ENCODE measurements around the gene MCC.

Gene MCC

DNA sequence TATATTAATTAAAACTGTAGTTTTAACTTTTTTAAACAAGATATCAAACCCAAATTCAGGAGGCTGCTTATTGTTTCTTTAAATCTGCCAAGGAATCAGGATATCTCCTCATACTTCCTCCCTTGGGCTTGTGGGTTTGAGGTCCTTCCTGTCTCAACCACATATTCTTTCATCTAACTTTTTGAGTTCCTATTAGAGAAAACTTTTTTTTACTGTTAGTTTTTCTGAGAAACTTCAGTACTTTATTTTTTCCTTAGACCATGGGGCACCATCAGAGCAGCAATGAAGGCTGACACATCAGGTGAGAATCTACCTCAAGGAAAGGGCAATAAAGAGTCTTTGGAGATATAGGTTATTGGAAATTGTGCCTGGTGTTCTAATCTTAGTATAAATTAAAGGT lies 110.2 kb downstream of the MCC start:
- DNase-seq = no peak

DNA sequence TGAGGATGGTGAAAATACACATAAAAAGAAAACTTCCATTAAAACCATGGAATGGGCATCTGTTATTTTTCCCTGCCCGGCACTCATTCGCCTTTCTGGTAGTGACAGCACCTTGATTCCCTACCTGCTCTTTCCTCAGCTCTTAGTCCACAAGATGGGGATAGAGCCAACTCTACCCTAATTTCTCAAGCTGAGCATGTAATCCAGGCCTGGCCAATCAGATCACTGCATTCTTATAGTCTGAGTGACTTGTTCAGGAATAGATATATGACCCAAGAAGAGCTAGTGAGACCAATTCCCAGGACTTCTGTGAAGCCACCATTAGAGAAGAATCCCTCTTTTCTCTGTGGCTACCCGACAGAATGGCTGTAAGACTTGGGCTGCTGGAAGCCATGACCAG lies 111.6 kb downstream of the MCC start:
- intact Hi-C loops (cut with DNase I) = no loop called here
- DNase-seq = no peak

More for the DNA sequence above, 110.2 kb downstream of the MCC start:
- intact Hi-C loops (cut with DNase I) = no loop called here

DNA sequence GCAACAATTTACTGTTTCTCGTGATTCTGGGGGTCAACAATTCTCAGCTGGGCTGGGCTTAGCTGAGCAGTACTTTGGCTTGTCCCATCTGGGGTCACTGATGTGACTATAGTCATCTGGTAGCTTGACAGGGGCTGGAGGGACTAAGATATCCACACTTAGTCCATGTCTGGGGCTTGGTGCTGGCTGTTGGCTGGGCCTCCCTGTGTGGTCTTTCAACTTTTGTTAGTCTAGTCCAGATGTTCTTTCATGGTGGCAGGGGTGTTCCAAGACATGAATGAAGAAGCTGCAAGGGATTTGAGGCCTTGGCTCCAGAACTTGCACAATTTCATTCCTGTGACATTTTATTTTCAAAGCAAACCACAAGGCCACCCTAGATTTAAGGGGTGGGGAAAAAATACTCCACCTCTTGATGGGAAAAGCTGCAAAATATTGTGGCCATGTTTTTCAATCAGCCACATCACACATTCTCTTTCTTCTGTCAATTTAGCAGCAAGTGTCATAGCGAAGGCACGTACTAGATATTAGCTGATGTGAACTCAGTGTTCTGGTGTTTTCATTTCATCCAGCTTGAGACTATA lies 112.7 kb downstream of the MCC start:
- DNase-seq = no peak
- intact Hi-C loops (cut with DNase I) = no loop called here

GRCh38 chr5:113373426-113373825 lies 114.8 kb downstream of the MCC start:
- no peak for DNase-seq
- intact Hi-C loops (cut with DNase I) = no loop called here

DNA sequence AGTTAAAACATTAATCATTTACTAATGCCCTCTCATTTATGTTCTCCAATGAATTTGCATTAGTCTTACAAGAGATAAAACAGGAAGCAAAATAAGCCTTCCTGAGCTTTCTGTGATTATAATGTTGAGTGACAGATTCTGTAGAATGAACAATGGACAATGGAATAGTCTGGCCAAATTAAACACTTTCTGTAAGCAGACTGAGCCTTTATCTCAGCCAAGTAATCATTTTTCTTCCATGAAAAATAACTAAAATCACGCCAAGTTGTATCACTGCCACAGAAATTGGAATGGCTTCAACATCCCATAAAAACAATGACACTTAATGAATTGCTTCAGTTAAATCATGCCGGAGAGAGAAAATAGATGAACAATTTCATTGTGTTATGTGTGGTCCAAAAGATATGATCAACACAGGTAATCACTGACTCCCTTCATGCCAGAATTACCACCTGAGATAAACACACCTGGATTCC lies 116.5 kb downstream of the MCC start:
- DNase-seq = no peak
- intact Hi-C loops (cut with DNase I) = no loop called here

DNA sequence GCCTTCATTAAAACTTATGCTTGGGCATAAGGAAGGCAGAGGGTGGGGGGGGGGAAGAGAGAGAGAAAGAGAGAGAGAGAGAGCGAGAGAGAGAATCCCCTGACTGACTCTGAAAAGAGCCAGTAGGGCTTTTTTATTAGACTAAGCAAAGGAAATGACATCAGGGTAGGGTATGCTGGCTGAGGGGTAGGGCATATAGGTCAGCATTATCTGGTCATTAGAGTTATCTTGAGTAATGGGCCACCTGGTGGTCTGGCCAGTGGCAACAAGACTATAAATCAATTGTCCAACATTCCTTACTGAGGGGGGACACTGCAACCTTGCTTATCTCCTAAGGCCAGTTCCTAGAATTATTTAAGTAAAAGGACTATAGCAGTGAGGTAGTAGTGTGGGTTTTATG lies 120.7 kb downstream of the MCC start:
- intact Hi-C loops (cut with DNase I) = no loop called here
- no peak for DNase-seq

DNA sequence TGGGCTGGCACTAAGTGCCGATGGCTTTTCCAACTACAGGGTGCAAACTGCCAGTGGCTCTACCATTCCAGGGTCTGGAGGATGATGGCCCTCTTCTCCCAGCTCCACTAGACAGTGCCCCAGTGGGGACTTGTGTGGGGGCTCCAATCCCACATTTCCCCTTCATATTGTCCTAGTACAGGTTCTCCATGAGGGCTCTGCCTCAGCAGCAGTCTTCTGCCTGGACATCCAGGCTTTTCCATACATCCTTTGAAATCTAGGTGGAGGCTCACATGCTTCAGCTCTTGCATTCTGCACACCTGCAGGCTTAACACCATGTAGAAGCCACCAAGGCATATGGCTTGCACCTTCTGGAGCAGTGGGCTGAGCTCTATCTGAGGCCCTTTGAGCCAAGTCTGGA lies 123.8 kb downstream of the MCC start:
- intact Hi-C loops (cut with DNase I) = no loop called here
- DNase-seq = no peak

- DNase-seq = no peak
- intact Hi-C loops (cut with DNase I) = no loop called here
Observed at GRCh38 chr5:113361701-113362100, 126.6 kb downstream of the MCC start.

- no peak for DNase-seq
- intact Hi-C loops (cut with DNase I) = no loop called here
Observed at GRCh38 chr5:113359419-113359818, 128.8 kb downstream of the MCC start.

GRCh38 chr5:113358696-113359095 lies 129.6 kb downstream of the MCC start:
- intact Hi-C loops (cut with DNase I) = no loop called here

DNA sequence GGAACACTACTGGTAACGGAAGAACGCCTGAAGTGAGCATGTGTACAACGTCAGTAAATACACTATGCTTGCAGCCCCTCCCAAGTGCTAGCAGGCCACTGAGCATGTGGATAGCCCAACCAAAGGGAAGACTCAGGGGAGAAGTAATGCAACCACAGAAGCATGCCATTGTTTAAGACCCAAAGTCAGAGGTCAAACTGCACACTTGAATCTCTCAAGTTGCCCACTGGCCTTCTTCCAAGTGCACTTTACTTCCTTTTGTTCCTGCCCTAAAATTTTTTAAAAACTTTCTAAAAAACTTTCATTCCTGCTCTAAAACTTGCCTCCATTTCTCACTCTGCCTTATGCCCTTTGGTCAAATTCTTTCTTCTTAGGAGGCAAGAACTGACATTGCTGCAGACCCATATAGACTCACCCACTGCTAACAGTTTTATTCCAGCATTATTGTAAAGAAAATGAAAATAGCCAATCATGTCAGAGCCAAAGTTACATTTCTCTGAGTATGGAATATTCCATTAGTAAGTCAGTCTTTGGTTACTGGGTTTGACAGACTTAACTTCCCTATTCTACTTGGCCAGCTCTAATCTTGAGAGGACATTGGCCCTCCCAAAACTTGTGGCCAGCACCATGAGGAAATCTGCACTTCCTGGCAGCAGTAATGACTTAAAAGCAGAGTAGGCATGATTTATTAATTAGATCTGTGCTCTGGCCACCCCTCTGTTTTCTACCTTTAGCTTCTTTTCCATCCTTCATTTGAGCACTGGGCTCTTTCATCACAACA lies 130.4 kb downstream of the MCC start:
- intact Hi-C loops (cut with DNase I) = no loop called here
- DNase-seq = no peak

More at GRCh38 chr5:113358696-113359095, 129.6 kb downstream of the MCC start:
- no peak for DNase-seq

DNA sequence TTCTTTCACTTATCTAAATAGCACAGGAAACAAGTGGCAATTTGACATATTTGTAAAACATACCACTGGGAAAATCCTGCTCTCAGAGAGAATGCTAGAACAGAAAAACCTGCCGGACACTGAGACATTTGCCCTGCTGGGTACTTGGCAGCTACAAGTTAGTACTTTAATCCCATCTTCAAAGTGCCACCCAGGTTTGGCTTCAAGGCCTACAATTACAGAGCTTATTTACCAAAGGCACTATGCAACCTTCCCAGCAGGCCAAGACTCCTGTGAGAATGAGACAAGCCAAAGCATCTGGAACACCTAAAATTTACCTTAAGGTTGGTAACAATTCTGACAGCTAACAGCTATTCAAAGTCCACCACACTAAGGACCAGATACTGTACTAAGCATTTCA lies 131.8 kb downstream of the MCC start:
- DNase-seq = no peak
- intact Hi-C loops (cut with DNase I) = no loop called here

- intact Hi-C loops (cut with DNase I) = no loop called here
- no peak for DNase-seq
Observed at GRCh38 chr5:113354055-113354454, 134.2 kb downstream of the MCC start.

- no peak for DNase-seq
- intact Hi-C loops (cut with DNase I) = no loop called here
Observed at GRCh38 chr5:113347572-113347971, 140.7 kb downstream of the MCC start.

- DNase-seq = no peak
- intact Hi-C loops (cut with DNase I) = no loop called here
Observed at GRCh38 chr5:113344973-113345940, 143.0 kb downstream of the MCC start.

- intact Hi-C loops (cut with DNase I) = no loop called here
- no peak for DNase-seq
Observed at GRCh38 chr5:113343343-113343742, 144.9 kb downstream of the MCC start.

DNA sequence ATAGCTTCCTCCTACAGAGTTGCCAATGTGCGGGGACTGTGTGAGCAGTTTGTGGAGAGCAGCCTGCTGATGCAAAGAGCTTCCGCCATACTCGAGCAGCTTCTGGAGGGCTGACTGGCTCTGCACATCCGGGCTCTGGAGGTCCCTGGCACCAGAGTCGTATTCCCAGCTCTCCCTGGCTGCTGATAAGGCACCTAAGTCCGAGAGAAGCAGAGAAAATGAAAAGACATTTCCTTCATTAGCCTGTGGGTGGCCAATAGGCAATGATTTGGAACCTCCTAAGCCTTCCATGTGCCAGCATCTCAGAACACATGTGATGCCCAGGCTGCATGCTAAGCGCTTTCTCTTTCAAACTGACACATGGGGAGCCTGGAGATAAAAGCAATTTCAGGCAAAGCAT lies 147.7 kb downstream of the MCC start:
- peak in 6 of 10 donors; percentile 11 to 88 (median 39) for DNase-seq
- intact Hi-C loops (cut with DNase I) = no loop called here

DNA sequence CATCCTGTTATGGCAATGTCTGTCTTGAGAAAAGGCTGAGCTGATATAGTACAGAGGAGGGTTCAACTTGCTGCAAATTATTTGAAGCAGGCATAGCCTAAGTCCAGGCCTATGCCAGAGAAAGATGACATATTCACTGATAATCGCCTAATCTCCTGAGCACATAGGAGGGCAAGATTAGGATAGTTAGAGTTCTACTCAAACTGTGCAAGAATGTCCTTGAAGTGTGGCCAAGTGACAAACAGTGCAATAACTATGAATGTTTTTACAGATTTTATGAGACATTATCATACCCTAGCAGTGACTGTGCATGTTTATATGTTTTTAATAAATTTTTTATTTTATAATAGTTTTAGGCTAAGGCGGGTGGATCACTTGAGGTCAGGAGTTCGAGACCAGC lies 149.6 kb downstream of the MCC start:
- DNase-seq = no peak
- intact Hi-C loops (cut with DNase I) = no loop called here

DNA sequence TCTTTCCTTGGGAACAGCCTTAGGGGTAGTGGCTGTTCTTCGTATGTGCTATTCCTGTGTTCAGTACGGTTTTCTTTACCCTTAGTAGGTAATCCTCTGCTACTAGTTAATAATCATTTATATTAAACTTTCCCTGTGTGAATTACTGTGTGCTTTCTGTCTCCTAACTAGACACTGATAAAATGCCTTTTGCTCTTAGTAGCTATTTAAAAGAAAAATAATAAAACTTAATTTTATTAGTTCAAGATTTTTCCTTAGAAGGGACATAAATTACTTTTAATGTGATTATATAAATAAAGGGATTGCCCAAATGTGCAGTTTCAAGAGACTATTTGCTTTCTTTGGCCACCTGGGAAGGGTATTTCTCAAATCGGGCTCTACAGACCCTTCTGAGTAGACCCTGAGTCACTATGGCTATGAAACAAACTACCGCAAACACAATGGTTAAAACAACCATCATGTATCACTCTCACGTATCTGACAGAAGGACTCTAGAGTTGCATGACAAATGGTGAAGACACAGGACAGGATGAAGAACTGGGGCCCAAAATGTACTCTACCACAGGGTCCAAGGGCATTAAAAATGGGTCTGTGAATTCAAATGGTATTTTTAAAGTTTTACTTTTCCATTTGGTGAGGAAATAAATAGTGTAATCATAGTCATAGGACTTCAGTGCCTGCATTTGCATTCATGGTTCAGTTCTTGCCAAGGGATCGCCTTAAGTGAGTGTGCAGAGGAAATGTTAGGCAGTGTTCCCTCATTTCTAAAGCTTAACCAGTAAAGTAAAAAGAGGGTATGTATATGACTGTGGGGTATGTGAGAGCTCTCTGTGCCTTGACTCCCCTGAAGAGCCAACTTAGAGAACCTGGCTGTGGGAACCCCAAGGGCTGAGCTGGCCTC lies 150.5 kb downstream of the MCC start:
- intact Hi-C loops (cut with DNase I) = loop anchor here (1.0 kb wide), 1 partner anchor 269 kb away; no protein-coding TSS in a partner anchor
- DNase-seq = no peak

GRCh38 chr5:113336975-113337374 lies 151.3 kb downstream of the MCC start:
- peak in 2 of 10 donors; percentile 11 to 68 for DNase-seq
- intact Hi-C loops (cut with DNase I) = loop anchor here (1.0 kb wide), 1 partner anchor 269 kb away; no protein-coding TSS in a partner anchor

Data from posterior cingulate gyrus (tissue), 11 donors.